Stimulated activated CD4-positive, alpha-beta T cell treated with anti-CD3 and anti-CD28 coated beads, Interleukin-2, amount 100 ng/mL, for 24 hours (primary cell): ENCODE results near the gene CFAP298.

ENCODE experiments used
- DNase-seq, 2 donors: peaks; one replicate each; pipeline ENCODE4 v3.0.0-alpha.2; 2020

The CFAP298 gene

DNA sequence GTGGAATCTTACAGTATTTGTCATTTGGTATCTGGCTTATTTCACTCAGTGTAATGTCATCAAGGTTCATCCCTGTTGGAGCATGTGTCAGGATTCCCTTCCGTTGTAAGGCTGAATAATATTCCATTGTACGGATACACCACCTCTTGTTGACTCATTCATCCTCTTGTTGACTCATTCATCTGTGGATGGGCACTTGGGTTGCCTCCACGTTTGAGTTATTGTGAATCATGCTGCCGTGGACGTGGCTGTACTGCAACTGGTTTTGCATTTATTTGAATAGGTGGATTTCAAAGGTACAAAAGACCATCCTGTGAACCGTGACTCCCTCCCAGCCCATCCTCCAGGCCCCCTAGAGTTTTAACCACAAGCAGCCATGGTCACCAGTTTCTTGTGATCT is 15.0 kb downstream of the CFAP298 start:
- no peak for DNase-seq

DNA sequence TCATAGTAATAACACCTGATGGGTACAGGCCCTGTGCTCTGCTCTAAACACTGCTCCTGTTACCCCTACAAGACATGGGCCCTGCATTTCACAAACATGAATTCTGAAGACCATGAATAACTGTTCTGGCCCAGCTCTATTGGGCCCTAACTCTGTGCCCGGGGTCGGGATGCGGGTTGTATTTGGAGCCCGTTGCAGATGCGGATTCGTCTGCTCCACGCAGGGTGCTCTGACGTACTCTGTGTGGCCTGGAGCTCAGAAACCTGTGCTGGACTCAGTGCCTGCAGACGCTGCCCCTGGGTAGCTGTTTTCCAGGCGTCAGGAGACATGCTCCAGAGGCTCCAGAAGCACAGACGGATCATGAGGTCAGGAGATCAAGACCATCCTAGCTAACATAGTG is 16.7 kb downstream of the CFAP298 start:
- DNase-seq: no peak

DNA sequence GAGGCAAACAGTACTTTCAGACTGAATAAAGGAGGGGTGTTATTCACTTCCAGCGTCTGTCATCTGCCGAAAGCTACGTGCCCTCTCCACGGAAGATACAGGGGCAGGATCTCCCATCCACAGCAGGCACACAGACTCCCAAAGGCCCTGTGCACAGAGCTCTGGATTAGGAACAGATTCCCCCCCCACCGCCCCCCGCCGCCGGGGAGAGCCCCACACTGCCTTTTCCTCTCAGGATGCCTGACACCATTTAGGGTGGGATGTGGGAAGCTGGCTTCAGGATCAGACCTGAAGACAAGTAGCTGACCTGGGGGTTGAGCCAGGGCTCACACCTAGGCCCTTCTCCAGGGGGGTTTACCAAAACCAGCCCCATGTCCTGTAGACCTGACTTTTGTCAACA is 18.5 kb downstream of the CFAP298 start:
- DNase-seq: no peak

GRCh38 chr21:32592929-32593502 is 19.2 kb downstream of the CFAP298 start:
- no peak for DNase-seq

DNA sequence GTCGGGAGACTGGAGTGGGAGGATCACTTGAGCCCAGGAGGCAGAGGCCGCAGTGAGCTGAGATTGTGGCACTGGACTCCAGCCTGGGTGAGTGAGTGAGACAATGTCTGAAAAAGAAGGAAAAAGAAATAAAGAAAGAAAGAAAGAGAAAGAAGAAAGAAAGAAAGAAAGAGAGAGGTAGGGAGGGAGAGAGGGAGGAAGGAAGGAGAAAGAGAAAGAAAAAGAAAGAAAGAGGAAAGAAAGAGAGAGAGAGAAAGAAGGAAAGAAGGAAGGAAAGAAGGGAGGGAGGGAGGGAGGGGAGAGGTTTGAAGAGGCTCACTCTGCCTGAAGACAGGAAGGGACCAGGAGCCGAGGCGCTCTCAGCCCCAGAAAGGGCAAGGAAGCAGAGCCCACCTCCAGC is 22.0 kb downstream of the CFAP298 start:
- DNase-seq: no peak

- no peak for DNase-seq
Observed at GRCh38 chr21:32587651-32588050, 24.5 kb downstream of the CFAP298 start.

GRCh38 chr21:32587120-32587519 is 25.1 kb downstream of the CFAP298 start:
- no peak for DNase-seq

GRCh38 chr21:32585970-32586369 is 26.2 kb downstream of the CFAP298 start:
- no peak for DNase-seq

DNA sequence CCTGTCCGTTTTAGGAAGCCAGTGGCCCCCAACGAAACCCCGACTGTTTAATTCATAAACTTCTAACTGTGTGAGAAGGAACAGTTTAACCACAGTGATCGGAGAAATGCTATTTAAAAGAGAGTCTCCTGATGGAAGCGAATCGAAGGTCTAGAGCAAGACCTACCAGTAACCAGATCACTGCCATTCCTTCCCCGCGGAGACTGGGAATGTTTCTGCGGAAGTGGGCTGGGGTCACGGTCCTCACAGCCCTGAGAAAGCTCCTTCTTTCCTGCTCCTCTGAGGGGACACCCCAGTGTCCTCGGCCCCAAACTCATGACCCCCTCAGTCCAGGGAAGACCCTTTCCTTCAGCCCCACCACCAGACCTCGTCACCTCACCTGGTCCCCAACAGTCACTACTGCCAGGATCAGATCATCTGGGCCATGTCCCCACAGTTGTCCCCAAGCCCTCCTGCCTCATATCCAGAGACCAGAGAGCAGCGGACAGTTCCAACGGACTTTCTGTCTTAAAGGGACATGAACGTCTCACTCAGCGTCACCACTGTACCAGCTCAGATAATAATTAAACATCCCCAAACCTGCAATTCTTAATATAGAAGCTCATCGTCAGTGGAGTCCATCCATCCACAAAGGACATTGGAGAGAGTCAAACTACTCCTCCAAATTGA is 27.0 kb downstream of the CFAP298 start, which contains the start of gene TCP10L:
TCP10L (minus strand) TSS at position 482 of the 669 bp plus-strand sequence. CDS start 1,219 bp downstream, outside the sequence.
- no peak for DNase-seq

DNA sequence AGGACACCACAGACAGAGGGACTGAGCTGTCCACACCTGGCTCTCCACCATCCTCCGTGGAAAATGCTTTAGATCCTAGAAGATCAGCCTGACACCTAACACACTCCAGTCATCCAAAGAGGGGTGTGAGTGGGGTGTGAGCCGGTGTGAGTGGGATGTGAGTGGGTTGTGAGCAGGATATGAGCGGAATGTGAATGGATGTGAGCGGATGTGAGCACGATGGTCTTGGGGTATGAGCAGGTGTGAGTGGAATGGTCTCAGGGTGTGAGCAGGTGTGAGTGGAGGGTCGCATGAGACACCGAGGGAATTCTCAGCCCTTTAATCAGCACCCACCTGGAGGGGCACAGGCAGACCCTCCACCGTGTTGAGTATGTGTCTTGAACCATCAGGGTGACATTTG is 27.7 kb downstream of the CFAP298 start:
- DNase-seq: no peak

GRCh38 chr21:32581732-32582131 is 30.4 kb downstream of the CFAP298 start:
- no peak for DNase-seq

DNA sequence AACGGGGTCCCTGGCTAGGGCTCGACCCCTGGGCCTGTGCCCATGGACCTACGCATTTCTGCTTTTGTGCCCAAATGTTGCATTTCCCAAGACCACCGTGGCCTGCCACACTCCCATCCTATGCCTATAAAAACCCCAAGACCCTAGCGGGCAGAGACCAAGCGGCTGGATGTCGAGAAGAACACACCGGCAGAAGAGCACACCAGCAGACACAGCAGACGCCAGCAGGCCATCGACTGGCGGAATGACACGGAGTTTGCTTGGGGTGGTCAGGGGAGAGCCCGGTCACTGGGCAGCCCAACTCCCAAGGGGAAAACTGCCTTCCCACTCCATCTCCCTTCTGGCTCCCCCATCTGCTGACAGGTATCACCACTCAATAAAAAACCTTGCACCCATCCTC is 31.2 kb downstream of the CFAP298 start:
- DNase-seq: no peak

DNA sequence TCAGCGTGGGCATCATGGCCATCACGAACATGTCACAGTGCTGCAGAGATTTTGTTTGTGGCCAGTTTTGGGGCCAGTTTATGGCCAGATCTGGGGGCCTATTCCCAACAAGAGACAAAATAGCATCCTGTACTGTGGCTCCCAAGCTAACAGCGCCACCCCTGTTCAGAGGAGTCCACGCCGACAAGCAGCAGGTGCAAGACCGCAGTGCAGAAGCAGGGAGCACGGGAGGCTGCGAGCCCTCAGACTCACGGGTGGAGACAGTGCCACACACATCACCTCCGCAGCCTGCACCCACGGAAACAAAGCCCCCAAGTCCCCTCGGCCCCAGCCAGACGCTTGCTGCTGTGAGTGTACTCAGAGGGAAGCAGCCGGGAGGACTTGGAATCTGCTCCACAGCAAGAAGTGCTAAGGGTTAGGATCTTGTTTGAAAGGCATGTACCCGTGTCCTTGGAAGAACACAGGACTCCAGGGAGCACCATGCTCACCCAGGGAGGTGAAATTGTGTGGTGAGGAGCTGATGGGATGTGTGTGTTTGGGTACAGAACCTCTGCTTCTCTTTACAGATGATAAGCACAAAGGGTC is 34.0 kb downstream of the CFAP298 start:
- peak in 1 of 2 donors; percentile 19 for DNase-seq

DNA sequence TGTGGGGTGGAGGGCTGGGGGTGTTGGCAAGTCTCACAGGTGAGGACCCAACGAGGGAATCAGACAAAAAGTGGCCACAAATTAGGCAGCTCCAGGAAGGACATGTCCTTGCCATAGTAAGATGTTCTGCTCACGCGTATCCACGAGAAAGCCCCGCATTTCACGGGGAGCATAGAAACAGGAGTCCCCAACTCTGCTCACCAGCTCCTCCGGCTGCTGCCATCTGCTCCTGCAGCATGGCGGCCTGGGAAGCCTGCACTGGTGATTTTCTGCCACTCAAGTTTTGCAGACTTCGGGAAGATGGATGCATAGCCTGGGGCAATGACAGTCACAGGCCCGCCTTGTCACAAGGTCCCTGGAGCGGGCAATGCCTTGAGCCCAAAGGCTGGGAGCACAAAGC is 36.2 kb downstream of the CFAP298 start:
- DNase-seq: no peak

DNA sequence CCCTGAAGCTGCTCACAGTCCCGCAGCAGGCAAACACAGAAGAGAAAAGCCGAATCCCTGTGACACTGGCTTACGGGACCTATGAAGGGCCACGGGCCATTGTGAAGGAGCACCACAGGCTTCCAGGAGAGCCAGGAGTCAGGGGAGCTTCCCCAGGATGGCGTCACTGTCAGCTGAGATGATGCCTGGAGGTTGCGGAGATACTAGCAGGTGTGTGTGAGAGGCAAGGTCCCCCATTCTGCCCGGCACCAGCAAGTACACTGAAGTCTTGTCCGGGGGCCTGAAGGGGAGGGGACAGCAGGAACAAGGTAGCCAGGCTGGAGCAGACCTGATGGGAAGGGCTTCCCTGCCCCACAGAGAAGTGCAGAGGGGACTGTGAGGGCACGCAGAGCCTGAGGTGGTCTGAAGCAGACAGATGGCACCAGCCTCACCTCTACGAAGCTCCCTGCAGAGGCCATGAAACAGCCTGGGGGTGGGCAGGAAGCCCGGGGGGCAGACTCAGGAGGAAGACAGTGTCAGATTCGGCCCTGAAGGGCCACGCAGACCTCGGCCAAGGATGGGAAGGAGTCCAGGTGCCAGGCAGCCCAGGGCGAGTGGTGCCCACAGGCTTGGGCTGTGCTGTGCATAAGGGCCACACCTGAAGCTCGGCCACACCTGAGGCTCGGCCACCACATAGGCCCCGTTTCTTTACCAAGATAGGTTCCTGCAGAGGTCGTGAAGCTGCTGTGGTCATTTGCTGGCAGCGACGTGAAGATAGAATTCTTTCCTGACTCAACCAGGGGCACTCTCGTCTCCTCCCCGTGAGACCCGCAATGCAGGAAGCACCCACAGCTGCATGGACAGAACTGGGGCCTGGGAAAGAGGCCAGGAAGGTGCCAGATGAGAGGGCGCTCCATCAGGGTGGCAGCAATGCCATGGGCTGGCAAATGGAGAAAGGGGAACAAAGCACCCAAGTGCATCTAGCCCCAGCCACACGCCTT is 36.9 kb downstream of the CFAP298 start:
- DNase-seq: no peak

- DNase-seq: no peak
Observed at GRCh38 chr21:32572574-32573420, 39.4 kb downstream of the CFAP298 start.

GRCh38 chr21:32570456-32570855 is 41.7 kb downstream of the CFAP298 start:
- DNase-seq: no peak

DNA sequence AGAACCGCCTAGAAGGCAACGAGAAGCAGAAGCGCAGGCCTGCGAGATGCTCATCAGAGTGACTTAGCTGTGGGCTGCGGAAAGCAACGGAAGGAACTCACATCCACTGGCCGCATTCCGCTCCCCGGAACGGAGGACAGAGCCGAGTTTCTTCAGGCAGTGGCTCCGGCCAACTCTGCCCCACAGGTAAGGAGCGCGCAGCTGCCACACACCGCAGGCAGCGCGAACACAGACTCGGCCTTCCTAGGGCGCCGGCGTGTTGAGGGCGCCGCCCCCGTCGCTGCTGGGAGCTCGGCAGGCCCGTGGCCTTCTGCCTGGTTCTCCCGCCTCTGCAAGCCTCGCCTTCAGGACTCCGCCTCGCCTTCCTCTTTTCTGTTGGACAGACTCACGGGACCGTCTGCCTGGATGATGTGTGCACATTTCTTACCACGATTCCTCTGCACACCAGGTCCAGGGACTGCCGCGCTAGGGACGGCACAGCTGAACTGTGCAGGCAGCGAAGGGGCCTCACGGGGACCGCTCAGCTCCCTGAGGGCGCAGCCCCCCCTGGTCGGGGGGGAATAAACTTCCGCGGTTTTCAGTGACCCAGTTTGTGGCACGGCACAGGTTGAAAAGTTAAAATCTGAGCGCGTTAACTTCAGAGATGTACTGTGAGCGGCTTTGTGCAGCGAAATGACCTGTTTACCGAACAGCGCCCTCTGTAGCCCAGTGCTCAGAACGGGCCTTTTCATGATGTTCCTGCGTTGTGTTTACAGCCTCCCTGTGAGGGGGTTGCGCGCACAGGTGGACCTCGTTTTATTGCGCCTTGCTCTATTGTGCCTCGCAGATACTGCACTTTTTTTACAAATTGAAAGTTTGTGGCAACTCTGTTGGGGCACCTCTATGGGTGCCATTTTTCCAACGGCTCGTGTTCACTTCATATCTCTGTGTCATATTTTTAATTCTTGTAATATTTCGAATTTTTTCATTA is 42.6 kb downstream of the CFAP298 start:
- peak; percentile 83 to 84 for DNase-seq

DNA sequence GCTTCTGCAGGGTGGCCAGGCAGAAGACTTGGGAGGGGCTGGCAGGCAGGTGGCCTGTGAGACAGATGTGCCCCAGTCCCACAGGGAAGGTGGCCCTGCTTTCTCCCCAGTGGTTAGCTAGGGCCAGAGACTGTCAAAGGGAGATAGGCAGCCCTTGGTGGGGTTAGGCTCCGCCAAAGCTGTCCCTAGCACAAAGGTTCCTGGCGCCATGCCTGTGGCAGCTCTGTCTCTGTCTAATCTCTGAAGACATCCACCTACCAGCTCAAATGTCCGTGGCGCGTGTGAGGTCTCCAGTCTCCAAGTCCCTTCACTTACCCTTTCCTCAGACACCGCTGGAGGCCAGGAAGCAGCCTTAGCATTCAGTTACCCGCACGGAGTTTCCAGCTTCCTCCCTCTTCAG is 44.6 kb downstream of the CFAP298 start:
- no peak for DNase-seq

GRCh38 chr21:32566741-32567389 is 45.3 kb downstream of the CFAP298 start:
- DNase-seq: no peak
